Epithelial cell of prostate (primary cell): ENCODE results near the gene GET3.
A peak's percentile ranks its signal among the peaks of the same experiment; 100 is the strongest.
"Not testable (repeated sequence)": the region's sequence is repeated elsewhere in the genome, so short reads cannot be mapped to it uniquely, and the experiment has no call there.

ENCODE experiments used
- DNase-seq: peaks from one replicate; pipeline ENCODE4 v3.0.0-alpha.2; 2011; ENCODE audit warnings: low read depth, low spot score
- H3K27ac ChIP-seq: fragments of 450-650 bp; 2 replicates; pipeline ENCODE4 v1.5.1; 2017; ENCODE audit warnings: mild to moderate bottlenecking

The GET3 gene

GRCh38 chr19:12736995-12737834, at the start of gene GET3:
Gene GET3, plus strand, starts transcription at chr19:12737497. Its CDS starts 9 bp downstream, at chr19:12737506.
- DNase-seq, result peak; percentile 100
- H3K27ac ChIP-seq, result peak within 1 kb of the TSS; percentile 68

- H3K27ac ChIP-seq, result no peak overlapping the region
- DNase-seq, result no peak
Observed at GRCh38 chr19:12689012-12689411, 48.3 kb upstream of the GET3 start.

- H3K27ac ChIP-seq, result no peak overlapping the region
Observed at GRCh38 chr19:12689581-12690216, 47.6 kb upstream of the GET3 start.

GRCh38 chr19:12692960-12693359, 44.3 kb upstream of the GET3 start:
- no peak for DNase-seq
- H3K27ac ChIP-seq, result no peak overlapping the region

More at GRCh38 chr19:12689581-12690216, 47.6 kb upstream of the GET3 start:
- DNase-seq, result no peak

GRCh38 chr19:12694641-12695040, 42.7 kb upstream of the GET3 start:
- DNase-seq, result no peak
- no peak overlapping the region for H3K27ac ChIP-seq

GRCh38 chr19:12695096-12695495, 42.2 kb upstream of the GET3 start:
- no peak for DNase-seq
- H3K27ac ChIP-seq, result no peak overlapping the region

GRCh38 chr19:12695514-12695913, 41.8 kb upstream of the GET3 start:
- no peak for DNase-seq
- no peak overlapping the region for H3K27ac ChIP-seq

GRCh38 chr19:12695997-12696365, 41.3 kb upstream of the GET3 start:
- H3K27ac ChIP-seq, result no peak overlapping the region
- no peak for DNase-seq

- peak within 1 kb of the TSS; percentile 46 for H3K27ac ChIP-seq
- peak; percentile 69 for DNase-seq
Observed at GRCh38 chr19:12696366-12697335, 40.6 kb upstream of the GET3 start, which contains the start of gene FBXW9. Gene FBXW9, minus strand, starts transcription at chr19:12696631. Its CDS starts 50 bp downstream, at chr19:12696581.

GRCh38 chr19:12697425-12697824, 39.9 kb upstream of the GET3 start:
- H3K27ac ChIP-seq, DNase-seq: not testable (repeated sequence)

GRCh38 chr19:12698138-12698537, 39.2 kb upstream of the GET3 start:
- DNase-seq, result no peak
- H3K27ac ChIP-seq, result no peak overlapping the region

GRCh38 chr19:12701596-12702282, 35.6 kb upstream of the GET3 start:
- H3K27ac ChIP-seq, result no peak overlapping the region
- DNase-seq, result no peak

GRCh38 chr19:12703046-12703445, 34.3 kb upstream of the GET3 start:
- no peak for DNase-seq
- H3K27ac ChIP-seq, result no peak overlapping the region

- H3K27ac ChIP-seq, result no peak overlapping the region
- no peak for DNase-seq
Observed at GRCh38 chr19:12705169-12705568, 32.1 kb upstream of the GET3 start.

GRCh38 chr19:12705654-12706331, 31.5 kb upstream of the GET3 start:
- no peak for DNase-seq
- no peak overlapping the region for H3K27ac ChIP-seq

- H3K27ac ChIP-seq, result no peak overlapping the region
Observed at GRCh38 chr19:12706332-12706718, 31.0 kb upstream of the GET3 start.

GRCh38 chr19:12708641-12709040, 28.7 kb upstream of the GET3 start:
- no peak overlapping the region for H3K27ac ChIP-seq
- no peak for DNase-seq

More at GRCh38 chr19:12706332-12706718, 31.0 kb upstream of the GET3 start:
- DNase-seq, result no peak

- H3K27ac ChIP-seq, result no peak overlapping the region
- no peak for DNase-seq
Observed at GRCh38 chr19:12711187-12711586, 26.1 kb upstream of the GET3 start.

GRCh38 chr19:12712077-12712476, 25.2 kb upstream of the GET3 start:
- H3K27ac ChIP-seq, DNase-seq: not testable (repeated sequence)
